ENCODE measurements around the gene LINGO1.

The LINGO1 gene

GRCh38 chr15:77591968-77592613 is 40.6 kb downstream of the LINGO1 start:
- DNase-seq: no peak

GRCh38 chr15:77589839-77590238 is 42.9 kb downstream of the LINGO1 start:
- no peak for DNase-seq

DNA sequence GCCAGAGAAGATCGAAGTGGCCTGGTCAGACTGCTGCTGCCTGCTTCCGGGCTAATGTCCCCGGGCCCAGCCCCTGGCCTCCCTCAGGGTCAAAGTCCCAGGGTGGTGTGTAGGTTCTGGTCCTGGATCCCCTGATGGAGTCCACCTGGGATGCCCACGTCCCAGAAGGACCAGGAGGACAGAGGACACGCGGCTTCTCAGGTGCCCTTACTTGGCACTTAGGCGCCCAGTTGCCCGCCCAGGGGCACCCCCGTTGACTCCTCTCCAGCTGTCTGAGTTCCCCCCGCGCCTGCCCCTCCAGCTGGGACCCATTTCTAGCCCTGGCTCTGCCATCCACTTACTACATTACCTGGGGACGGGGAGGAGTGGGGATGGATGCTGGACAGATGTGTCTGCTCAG is 44.6 kb downstream of the LINGO1 start:
- no peak for DNase-seq

- DNase-seq: no peak
These were observed 48.0 kb downstream of the LINGO1 start for GRCh38 chr15:77584691-77585090.

DNA sequence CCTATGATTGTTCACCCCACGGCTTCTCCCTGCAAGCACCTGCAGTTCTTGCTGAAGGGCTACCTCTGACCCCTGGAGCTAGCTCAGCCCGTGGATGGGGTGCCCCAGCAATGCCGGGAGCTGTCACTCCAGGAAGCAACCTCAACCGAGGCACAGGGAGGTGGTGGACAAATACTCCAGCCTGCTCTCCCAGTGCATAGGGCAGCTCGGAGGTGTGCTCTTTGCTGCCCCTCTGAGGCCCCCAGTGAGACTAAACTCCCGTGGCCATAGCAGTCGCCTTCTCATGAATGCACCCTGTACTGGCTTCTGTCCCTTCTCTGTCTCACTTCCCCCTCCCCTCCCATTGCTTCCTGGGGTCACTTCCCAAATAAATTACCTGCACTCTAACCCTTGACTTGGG is 48.5 kb downstream of the LINGO1 start:
- DNase-seq: no peak

DNA sequence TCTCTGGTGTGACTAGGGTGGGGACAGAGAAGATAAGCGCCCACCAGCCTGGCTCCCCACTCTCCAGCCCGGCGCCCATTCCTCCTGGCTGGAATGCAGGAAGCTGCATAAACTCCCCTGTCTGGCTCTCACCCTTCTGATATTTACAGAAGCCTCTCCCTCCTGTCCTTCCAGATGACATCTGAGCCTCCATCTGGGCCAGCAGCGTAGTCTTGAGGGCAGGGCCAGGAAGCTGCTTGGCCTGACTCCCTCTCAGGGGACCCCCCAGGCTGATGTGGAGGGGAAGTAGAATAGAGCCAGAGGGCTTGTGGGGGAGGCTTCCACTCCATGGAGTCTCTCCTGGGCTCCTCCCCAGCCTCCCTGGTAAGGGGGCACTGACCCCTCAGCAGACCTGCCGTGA is 49.9 kb downstream of the LINGO1 start:
- DNase-seq: no peak

DNA sequence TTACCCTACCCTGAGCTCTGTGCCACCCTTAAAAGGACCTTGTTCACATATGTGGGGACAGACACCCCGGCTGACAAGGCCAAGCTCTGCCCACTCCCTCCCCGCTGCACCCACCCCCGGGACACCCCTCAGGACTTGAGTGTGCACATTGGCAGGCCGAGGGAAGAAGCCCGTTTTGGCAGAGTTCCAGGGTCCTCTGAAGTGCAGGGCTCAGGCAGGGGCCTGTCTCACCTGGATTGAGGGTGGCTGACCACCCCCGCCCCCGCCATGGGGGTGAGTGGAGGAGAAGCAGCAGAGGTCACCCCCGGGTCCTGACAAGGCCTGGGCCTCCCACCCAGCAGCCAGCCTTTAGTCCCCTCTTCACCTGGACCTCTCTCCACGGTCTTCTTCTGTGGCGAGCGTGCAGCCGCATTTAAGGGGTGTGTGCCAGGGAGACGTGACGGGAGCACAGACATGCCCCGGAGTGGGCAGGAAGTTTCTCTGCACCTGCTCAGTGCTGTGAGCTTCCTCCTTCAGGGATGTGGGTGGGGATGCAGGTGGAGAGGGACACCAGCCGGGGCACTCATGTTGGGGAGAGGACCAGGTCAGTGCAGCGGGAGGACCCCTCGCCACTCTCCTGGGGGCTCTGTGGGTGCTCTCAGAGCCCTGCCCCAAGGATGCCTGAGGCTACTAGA is 50.7 kb downstream of the LINGO1 start:
- DNase-seq: no peak

GRCh38 chr15:77580996-77581682 is 51.6 kb downstream of the LINGO1 start:
- DNase-seq: no peak

GRCh38 chr15:77579498-77580188 is 53.1 kb downstream of the LINGO1 start:
- no peak for DNase-seq

- DNase-seq: no peak
These were observed 53.9 kb downstream of the LINGO1 start for GRCh38 chr15:77578641-77579372.

DNA sequence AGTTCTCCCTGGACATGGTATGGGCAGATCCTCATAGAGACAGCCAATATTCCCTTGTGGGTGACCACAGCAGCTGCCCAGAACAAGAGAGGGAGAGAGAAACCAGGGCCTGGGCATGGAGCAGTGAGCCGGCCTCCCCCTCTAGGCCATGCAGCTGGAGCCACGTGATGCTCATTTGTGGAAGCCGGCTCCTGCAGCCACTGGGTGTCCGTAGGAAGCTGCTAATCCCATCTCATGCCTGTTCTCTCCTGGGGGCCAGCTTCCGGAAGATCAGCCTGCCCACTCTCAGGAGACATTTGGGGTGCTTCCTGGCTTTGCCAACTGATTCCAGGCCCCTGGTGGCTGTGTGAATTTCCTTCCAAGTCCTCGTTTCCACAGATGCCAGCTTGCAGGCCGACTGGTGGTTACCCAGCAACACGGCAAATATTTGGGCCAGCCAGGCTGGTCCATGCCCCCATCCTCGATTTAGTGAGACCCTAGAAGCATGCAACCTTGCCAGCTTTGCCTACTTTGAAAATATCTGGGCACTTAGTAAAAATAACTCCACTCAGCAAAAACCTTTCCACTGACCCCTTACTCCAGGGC is 55.3 kb downstream of the LINGO1 start:
- no peak for DNase-seq

GRCh38 chr15:77576538-77576937 is 56.2 kb downstream of the LINGO1 start:
- DNase-seq: no peak

DNA sequence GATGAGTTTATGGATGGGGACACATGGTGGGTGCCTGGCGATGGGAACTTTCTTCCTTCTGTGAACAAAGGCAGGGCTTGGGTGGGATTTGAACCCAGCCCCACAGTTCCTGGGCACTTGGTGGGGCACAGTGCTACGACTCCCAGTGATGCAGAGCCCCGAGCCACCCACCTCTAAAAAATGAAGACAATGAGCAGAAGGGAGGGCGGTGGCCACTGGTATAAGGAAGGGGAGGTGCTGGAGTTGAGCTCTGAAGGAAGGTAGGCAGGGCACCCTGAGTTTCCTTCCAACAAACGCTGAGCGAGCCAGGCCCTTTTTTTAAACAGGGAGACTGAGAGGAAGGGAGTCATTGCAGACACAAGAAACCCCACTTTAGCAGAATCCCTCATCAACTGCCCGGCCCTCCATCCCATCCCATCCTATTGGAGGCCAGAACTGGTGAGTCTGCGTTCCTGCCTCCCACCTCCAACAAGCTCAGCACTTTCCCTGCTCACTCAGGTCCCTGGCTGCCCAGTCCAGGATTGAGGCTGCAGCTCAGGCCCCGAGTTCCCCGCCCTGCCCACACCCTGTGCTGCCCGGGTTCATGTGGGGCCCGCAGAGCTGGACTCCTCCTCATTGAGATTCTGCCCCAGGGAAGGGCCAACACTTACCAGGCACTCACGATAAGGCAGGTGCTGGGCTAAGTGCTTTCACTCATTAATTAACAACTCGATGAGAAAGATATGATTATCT is 57.3 kb downstream of the LINGO1 start:
- DNase-seq: no peak

DNA sequence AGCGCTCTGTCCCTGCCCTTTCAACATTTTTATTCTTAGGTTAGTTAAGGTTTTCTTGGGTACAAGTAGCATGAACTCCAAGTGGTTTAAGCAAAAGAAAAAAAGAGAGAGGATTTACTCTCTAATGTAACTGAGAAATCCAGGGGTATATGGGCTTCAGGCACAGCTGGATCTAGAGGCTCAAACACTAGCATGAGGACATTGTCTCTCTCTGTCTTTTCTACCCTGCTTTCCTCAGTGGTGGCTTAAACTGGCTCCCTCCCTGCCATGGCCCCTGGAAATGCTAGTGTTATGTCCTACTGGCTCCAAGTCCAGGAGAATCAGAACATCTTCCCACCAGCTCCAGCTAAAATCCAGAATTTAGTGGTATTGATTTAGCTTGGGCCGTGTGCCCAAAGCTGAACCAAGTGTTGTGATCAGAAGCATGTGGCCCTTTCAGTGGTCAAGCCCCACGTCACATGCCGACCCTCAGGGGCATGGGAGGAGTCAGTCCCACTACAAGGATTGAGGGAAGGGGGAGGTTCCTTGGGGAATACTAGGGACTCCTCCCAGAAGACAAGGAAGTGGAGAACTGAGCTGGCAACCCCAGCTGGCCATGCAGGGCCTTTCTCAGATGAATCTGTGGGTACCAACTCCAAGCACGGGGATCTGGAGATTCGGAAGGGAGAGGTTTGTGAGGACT is 58.0 kb downstream of the LINGO1 start:
- no peak for DNase-seq

DNA sequence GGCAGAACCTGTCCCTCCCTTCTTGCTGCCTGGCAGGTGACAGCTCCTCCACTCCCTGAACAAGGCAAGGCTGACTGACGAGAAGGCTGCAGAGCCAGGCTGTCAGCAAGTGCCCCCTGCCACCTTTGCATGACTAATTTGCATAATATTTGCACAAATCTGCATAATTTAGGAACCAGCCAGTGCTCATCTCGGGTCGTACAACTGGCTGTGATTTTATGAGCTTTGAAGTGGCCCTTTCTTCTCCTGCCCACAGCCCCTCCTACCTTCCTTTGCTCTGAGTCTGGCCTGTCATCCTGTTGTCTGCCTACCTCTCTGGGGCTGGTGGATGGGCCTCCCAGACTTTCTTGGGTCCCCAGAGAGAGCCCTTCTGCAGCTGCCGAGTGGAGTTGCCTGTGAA is 58.9 kb downstream of the LINGO1 start:
- no peak for DNase-seq

DNA sequence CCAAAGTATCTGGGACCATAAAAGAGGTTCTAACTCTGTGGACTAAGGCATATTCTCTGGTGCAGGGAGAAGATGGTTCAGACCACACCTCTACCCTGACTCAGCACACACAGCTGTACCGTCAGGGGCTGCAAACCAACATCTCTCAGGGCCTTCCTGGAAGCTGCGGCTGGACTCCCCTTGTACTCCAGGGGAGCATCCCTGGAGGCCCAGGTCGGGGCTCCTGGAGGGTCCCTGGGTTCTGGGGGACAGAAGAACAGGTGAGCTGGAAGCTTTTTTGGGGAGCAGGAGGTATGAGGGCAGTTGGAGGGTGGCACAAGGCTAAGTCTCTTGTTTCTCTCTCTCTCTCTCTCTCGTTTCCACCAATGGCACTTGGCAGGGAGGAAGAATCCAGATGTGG is 60.5 kb downstream of the LINGO1 start:
- no peak for DNase-seq

DNA sequence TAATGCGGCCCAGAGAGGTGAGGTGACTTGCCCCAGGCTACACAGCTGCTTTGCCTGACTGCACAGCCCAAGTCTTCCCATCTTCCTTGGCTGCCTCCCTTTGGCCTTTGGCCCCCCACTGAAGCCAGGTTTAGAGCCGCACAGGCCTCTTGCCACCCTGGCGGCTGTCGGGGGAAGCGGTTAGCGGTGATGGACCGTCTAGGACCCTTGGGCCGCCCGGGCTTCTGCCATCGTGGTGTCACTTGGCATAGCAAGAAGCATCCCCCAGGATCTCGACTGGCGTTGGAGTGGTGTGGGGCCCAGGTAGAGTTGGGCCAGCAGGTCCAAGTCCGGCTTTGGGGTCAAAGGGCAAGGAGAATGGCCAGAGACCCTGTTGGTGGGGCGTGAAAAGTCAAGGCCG is 61.0 kb downstream of the LINGO1 start:
- no peak for DNase-seq

DNA sequence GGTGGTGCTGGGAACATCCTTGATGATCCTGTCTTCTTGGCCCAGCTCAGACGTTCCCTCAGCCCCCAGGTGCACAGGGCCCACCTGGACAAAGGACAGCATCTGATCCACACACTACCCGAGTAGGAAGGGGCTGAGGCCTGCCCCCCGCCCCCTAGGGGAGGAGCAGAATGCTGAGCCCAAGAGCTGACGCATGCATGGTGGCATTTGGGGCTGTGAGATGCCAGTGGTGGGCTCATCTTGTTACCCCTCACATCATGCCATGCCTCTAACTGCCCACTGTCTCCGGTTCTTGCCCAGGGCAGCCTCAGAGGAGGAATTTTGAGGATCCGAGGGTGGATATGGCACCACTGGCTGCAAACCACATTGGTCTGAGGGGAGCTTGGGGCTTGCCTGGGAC is 61.5 kb downstream of the LINGO1 start:
- DNase-seq: no peak

DNA sequence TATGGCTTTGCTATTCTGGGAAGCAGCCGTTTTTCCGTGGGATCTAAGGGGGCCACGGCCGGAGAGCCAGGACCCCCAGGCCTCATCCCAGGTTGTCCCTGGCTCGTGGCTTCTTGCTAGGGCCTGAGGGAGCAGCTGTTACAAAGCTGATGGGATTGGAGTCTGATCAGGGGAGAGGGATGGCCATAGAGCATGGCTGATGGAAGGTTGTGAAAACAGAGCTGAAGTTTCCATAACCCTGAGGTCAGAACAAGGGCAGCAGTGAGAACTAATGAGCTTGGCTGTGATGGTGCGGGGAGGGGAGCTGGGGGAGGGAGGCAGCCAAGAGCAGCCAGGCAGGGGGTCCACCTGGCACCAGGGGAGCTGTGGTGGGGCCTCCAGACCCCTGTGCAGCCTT is 63.0 kb downstream of the LINGO1 start:
- no peak for DNase-seq

- no peak for DNase-seq
These were observed 63.6 kb downstream of the LINGO1 start for GRCh38 chr15:77568973-77569728.
